PC-9 (cell line): Measurements from ENCODE around the gene NUPR1. TPM values are rescaled to one million over a fixed set of nuclear protein-coding genes. Genes with fewer than 3 reads are reported as not detected.
A peak's percentile ranks its signal among the peaks of the same experiment; 100 is the strongest.

ENCODE experiments used
- BruUV-seq: library from RNA; stranded (reverse); fragments of 400-500 nt; replicated peaks from 2 replicates; lab custom pipeline; 2021; lab: Mats Ljungman, UMichigan
- CTCF ChIA-PET: fragments of 300-600 bp; sonication (Branson Sonifier 250); formaldehyde crosslinking; loops from one replicate; lab custom pipeline; 2022; ENCODE audit warnings: antibody characterized with exemption; lab: Charles Lee
- POLR2A ChIA-PET: fragments of 300-600 bp; sonication (Branson Sonifier 250); formaldehyde crosslinking; loops from one replicate; lab custom pipeline; 2022; ENCODE audit warnings: antibody characterized with exemption; ENCODE audit not compliant: unreplicated experiment; lab: Charles Lee
- DNase-seq, 2 experiments: peaks; one replicate each; pipeline versions ENCODE4 v3.0.0 to v3.0.0-alpha.2; 2015 to 2022; ENCODE audit warnings: mixed read lengths in 1 of 2
- H2AFZ ChIP-seq: fragments of 200-600 bp; sonication (generic); 2 replicates; pipeline ENCODE4 v1.8.1; 2017; ENCODE audit warnings: antibody characterized with exemption
- H3F3A ChIP-seq: fragments of 200-600 bp; sonication (generic); 2 replicates; pipeline ENCODE4 v1.8.1; 2017; ENCODE audit warnings: antibody characterized with exemption, mild to moderate bottlenecking, low read depth; ENCODE audit not compliant: insufficient read depth
- H3K27ac ChIP-seq: fragments of 200-600 bp; sonication (generic); 2 replicates; pipeline ENCODE4 v1.6.1; 2016; ENCODE audit warnings: mixed run types
- H3K27me3 ChIP-seq: fragments of 200-600 bp; sonication (generic); 2 replicates; pipeline ENCODE4 v1.6.1; 2016; ENCODE audit warnings: low read depth, mixed run types; ENCODE audit not compliant: insufficient read depth
- H3K36me3 ChIP-seq: fragments of 200-600 bp; sonication (generic); 2 replicates; pipeline ENCODE4 v1.6.1; 2016; ENCODE audit warnings: low read depth, mixed run types
- H3K4me1 ChIP-seq: fragments of 200-600 bp; sonication (generic); replicated peaks from 2 replicates; pipeline ENCODE4 v1.6.1; 2016; ENCODE audit warnings: mixed run types; ENCODE audit not compliant: insufficient read depth
- H3K4me2 ChIP-seq: fragments of 200-600 bp; sonication (generic); 2 replicates; pipeline ENCODE4 v1.6.1; 2017; ENCODE audit warnings: mixed run types
- H3K4me3 ChIP-seq: fragments of 200-600 bp; sonication (generic); 2 replicates; pipeline ENCODE4 v1.6.1; 2016; ENCODE audit warnings: mixed run types
- H3K79me2 ChIP-seq: fragments of 200-600 bp; sonication (generic); 2 replicates; pipeline ENCODE4 v1.6.1; 2017; ENCODE audit warnings: low read depth, mixed run types
- H3K9me2 ChIP-seq: fragments of 200-600 bp; sonication (generic); 2 replicates; pipeline ENCODE4 v1.8.1; 2017; ENCODE audit warnings: mild to moderate bottlenecking; ENCODE audit not compliant: insufficient read depth
- H3K9me3 ChIP-seq: fragments of 200-600 bp; sonication (generic); 2 replicates; pipeline ENCODE4 v1.8.1; 2016; ENCODE audit warnings: low read depth; ENCODE audit not compliant: insufficient read depth
- H4K20me1 ChIP-seq: fragments of 200-600 bp; sonication (generic); 2 replicates; pipeline ENCODE4 v1.8.1; 2017; ENCODE audit not compliant: insufficient read depth
- EZH2 ChIP-seq: fragments of 200-600 bp; sonication (generic); IDR thresholded peaks from 2 replicates; pipeline ENCODE4 v1.8.0; 2017; ENCODE audit warnings: antibody characterized with exemption, low read depth
- intact Hi-C: fragments of 100-400 bp; cut with micrococcal nuclease; formaldehyde crosslinking; loops from one replicate; pipeline ENCODE4 v1.10.0; 2022; ENCODE audit not compliant: unreplicated experiment
- total RNA-seq: library from RNA; stranded (reverse); gene quantifications from 2 replicates; pipeline ENCODE4 v1.2.3, GENCODE V29; 2021
- TF ChIP-seq, protein P1 (sequence below): fragments of 200-600 bp; sonication (generic); conservative IDR thresholded peaks from 2 replicates; pipeline ENCODE4 v1.6.1; 2017; ENCODE audit warnings: mixed run types, antibody characterized with exemption, mild to moderate bottlenecking, moderate library complexity

NUPR1 gene
- total RNA-seq, 1 experiment from 2014 or later, result 17.3 TPM

DNA sequence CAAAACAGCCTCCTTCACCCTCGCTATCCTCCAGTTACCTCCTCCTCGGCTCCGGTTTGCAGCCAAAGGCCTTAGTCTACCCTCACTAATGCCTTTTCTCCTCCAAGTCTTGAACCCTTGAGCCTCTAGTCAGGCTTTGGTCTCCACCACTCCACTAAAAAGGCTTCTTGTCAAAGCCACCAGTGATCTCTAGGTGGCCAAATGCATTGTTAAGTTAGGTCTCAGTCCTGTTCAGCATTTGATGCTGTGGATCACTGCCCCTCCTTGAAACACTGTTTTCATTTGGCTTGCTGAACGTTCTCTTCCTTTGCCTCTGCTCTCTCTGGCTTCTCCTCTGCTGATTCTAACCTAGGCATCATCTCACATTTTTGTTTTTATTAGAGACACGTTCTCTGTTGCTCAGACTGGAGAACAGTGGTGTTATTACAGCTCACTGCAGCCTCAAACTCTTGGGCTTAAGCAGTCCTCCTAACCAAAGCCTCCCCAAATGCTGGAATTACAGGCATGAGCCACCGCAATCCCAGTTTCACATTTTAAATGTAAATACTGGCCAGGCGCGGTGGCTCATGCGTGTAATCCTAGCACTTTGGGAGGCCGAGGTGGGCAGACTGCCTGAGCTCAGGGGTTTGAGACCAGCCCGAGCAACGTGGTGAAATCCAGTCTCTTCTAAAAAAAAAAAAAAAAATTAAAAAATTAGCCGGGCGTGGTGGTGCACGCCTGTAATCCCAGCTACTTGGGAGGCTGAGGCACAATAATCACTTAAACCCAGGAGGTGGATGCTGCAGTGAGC, 16.1 kb upstream of the NUPR1 start:
- POLR2A ChIA-PET, result interaction anchor here (0.6 to 0.8 kb wide), 2 partner anchors 55 to 1101 kb away, joined by 3 to 7 read pairs; partner anchors contain the start of gene SULT1A1
- no peak overlapping the region for H3K27ac ChIP-seq

DNA sequence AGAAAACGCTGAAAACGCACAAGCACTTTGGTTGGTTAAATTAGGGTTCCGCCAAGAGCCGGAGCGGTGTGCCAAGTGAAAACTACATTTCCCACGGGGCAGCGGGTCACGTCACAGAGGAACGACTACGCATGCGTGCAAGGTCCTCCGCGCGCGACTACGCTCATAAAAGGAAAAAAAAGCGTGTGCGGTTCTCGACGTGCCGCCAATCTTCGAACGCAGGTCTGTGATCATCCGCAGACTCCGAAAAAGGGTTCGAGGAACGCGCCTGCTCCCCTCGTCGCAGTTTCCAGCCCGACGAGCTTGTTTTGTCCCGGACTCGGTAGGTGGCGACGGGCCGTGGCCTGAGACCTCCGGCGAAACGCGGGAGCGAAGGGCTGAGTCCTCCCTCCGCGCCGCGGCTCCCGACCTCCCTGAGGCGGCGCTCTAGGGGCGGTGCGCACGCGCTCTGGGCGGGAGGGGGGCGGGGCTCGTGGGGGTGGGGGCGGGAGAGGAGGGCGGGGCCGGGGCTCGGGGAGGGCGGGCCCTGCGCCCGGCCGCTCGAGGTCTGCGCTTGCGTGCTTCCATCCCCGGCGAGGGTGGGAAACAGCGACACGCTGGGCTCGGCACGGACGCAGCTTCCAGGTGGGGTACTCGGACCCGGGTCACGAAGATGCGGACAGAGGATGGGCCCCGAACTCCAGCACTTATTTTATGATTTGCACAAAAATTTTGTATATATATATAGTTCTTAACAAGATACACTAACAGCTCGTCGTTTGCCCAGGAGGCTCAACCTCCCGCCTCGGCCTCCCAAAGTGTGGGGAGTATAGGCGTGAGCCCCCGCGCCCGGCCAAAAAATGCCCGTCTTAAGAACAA, 15.2 kb upstream of the NUPR1 start, which contains the start of gene SGF29:
SGF29 (plus strand) TSS at position 145 of the 858 bp plus-strand sequence. CDS start 27,150 bp downstream, outside the sequence.
- H3K36me3 ChIP-seq, result no peaks in the 10 kb centered on the region
- DNase-seq, result peak; percentile 72 to 94
- H3K79me2 ChIP-seq, result peaks cover 7% of the 10 kb centered on the region
- no peaks in the 10 kb centered on the region for H4K20me1 ChIP-seq
- TSS peak; percentile 97 for BruUV-seq
- H3K9me3 ChIP-seq, result no peaks in the 10 kb centered on the region
- H3K4me3 ChIP-seq, result peak within 1 kb of the TSS; percentile 74
- ChIA-PET CTCF (interaction anchor here (0.5 to 1.4 kb wide), 4 partner anchors 15 to 182 kb away, joined by 3 to 15 read pairs (median 6); partner anchors contain the start of gene SULT1A1), POLR2A (interaction anchor here (0.6 to 0.8 kb wide), 3 partner anchors 43 to 65 kb away, joined by 3 to 11 read pairs (median 3); partner anchors contain the start of genes SULT1A1 and SULT1A2)
- peak within 1 kb of the TSS; percentile 93 for H3K27ac ChIP-seq
- H2AFZ ChIP-seq, result peak within 1 kb of the TSS; percentile 97
- intact Hi-C loops, result loop anchor here (5.0 kb wide), 2 partner anchors 43 to 63 kb away; partner anchors contain the start of gene SULT1A2
- H3K4me2 ChIP-seq, result peak within 1 kb of the TSS; percentile 94
- peaks cover 16% of the 10 kb centered on the region for H3K4me1 ChIP-seq
- H3K27me3 ChIP-seq, result no peaks in the 10 kb centered on the region
- H3F3A ChIP-seq, result peaks cover 3% of the 10 kb centered on the region
- H3K9me2 ChIP-seq, result no peaks in the 10 kb centered on the region
- no peak for TF ChIP-seq EZH2
- TF ChIP-seq, protein P1, sequence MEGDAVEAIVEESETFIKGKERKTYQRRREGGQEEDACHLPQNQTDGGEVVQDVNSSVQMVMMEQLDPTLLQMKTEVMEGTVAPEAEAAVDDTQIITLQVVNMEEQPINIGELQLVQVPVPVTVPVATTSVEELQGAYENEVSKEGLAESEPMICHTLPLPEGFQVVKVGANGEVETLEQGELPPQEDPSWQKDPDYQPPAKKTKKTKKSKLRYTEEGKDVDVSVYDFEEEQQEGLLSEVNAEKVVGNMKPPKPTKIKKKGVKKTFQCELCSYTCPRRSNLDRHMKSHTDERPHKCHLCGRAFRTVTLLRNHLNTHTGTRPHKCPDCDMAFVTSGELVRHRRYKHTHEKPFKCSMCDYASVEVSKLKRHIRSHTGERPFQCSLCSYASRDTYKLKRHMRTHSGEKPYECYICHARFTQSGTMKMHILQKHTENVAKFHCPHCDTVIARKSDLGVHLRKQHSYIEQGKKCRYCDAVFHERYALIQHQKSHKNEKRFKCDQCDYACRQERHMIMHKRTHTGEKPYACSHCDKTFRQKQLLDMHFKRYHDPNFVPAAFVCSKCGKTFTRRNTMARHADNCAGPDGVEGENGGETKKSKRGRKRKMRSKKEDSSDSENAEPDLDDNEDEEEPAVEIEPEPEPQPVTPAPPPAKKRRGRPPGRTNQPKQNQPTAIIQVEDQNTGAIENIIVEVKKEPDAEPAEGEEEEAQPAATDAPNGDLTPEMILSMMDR, result peak; percentile 36; the same call in 1 of the 2 replicates

More for the DNA sequence above, 16.1 kb upstream of the NUPR1 start:
- BruUV-seq, result TSS peak; percentile 66
- peak overlapping the region; percentile 71 for H2AFZ ChIP-seq
- TF ChIP-seq EZH2, result no peak
- TF ChIP-seq, protein P1, result no peak
- H3K9me2 ChIP-seq, result no peaks in the 10 kb centered on the region
- intact Hi-C loops, result loop anchor here (5.0 kb wide), 2 partner anchors 42 to 62 kb away; partner anchors contain the start of gene SULT1A2
- CTCF ChIA-PET, result interaction anchor here (0.5 to 1.4 kb wide), 3 partner anchors 14 to 63 kb away, joined by 3 to 15 read pairs (median 8); partner anchors contain the start of gene SULT1A1
- no peaks in the 10 kb centered on the region for H3K9me3 ChIP-seq
- no peaks in the 10 kb centered on the region for H3K36me3 ChIP-seq
- H3K4me1 ChIP-seq, result peaks cover 16% of the 10 kb centered on the region
- H3F3A ChIP-seq, result peaks cover 3% of the 10 kb centered on the region
- peaks cover 7% of the 10 kb centered on the region for H3K79me2 ChIP-seq
- H3K4me3 ChIP-seq, result peak overlapping the region; percentile 74
- H3K4me2 ChIP-seq, result peak overlapping the region; percentile 85
- no peak for DNase-seq
- H4K20me1 ChIP-seq, result no peaks in the 10 kb centered on the region
- H3K27me3 ChIP-seq, result no peaks in the 10 kb centered on the region
